HepG2 (cell line): ENCODE results near the gene KLHDC1. TPM values are rescaled to one million over a fixed set of nuclear protein-coding genes. Genes with fewer than 3 reads are reported as not detected.

Source experiments
- ADNP ChIP-seq: sonication (generic); formaldehyde crosslinking; IDR thresholded peaks from 2 replicates; pipeline ENCODE4 v1.4.0; 2020; ENCODE audit warnings: missing genetic modification reagents
- CENPT ChIP-seq: sonication (generic); formaldehyde crosslinking; IDR thresholded peaks from 2 replicates; pipeline ENCODE4 v1.8.0; 2022; ENCODE audit warnings: low read depth, mild to moderate bottlenecking, moderate library complexity, missing genetic modification reagents
- HCFC1 ChIP-seq: fragments of 150-350 bp; IDR thresholded peaks from 2 replicates; pipeline ENCODE4 v1.6.1; 2014; ENCODE audit warnings: low read depth, low read length
- HIC2 ChIP-seq: sonication (generic); formaldehyde crosslinking; IDR thresholded peaks from 2 replicates; pipeline ENCODE4 v1.9.0; 2022; ENCODE audit warnings: low read depth, missing genetic modification reagents
- JARID2 ChIP-seq: sonication (generic); formaldehyde crosslinking; IDR thresholded peaks from 2 replicates; pipeline ENCODE4 v1.8.1; 2023; ENCODE audit warnings: missing genetic modification reagents, inconsistent platforms; ENCODE audit not compliant: insufficient replicate concordance
- JUNB ChIP-seq: sonication (generic); formaldehyde crosslinking; IDR thresholded peaks from 2 replicates; pipeline ENCODE4 v1.8.0; 2022; ENCODE audit warnings: missing genetic modification reagents, mild to moderate bottlenecking, borderline replicate concordance
- MBNL3 ChIP-seq: fragments of 250-450 bp; sonication (Bioruptor Pico); conservative IDR thresholded peaks from 2 replicates; pipeline ENCODE4 v1.8.0; 2022; ENCODE audit warnings: mild to moderate bottlenecking, inconsistent platforms
- PLRG1 ChIP-seq: fragments of 450-650 bp; conservative IDR thresholded peaks from 2 replicates; pipeline ENCODE4 v1.6.1; 2016
- TBX3 ChIP-seq: fragments of 450-650 bp; IDR thresholded peaks from 2 replicates; pipeline ENCODE4 v1.6.1; 2017; ENCODE audit warnings: antibody characterized with exemption, mild to moderate bottlenecking, inconsistent platforms, borderline replicate concordance
- TIGD3 ChIP-seq: sonication (generic); formaldehyde crosslinking; IDR thresholded peaks from 2 replicates; pipeline ENCODE4 v1.5.1; 2020; ENCODE audit warnings: mild to moderate bottlenecking, missing genetic modification reagents, borderline replicate concordance
- ZBTB46 ChIP-seq: sonication (generic); formaldehyde crosslinking; IDR thresholded peaks from 2 replicates; pipeline ENCODE4 v1.4.0; 2020; ENCODE audit warnings: mild to moderate bottlenecking, missing genetic modification reagents, borderline replicate concordance
- ZFY ChIP-seq: sonication (generic); formaldehyde crosslinking; IDR thresholded peaks from 2 replicates; pipeline ENCODE4 v1.4.0; 2020; ENCODE audit warnings: missing genetic modification reagents
- ZNF138 ChIP-seq: sonication (generic); formaldehyde crosslinking; IDR thresholded peaks from 2 replicates; pipeline ENCODE4 v1.5.0; 2020; ENCODE audit warnings: mild to moderate bottlenecking, low read depth, missing genetic modification reagents
- ZNF318 ChIP-seq: sonication (generic); formaldehyde crosslinking; IDR thresholded peaks from 2 replicates; pipeline ENCODE4 v1.4.0; 2020; ENCODE audit warnings: mild to moderate bottlenecking, missing genetic modification reagents
- ZNF567 ChIP-seq: sonication (generic); formaldehyde crosslinking; IDR thresholded peaks from 2 replicates; pipeline ENCODE4 v1.8.1; 2023; ENCODE audit warnings: mild to moderate bottlenecking, missing genetic modification reagents, borderline replicate concordance
- polyA plus RNA-seq, 8 experiments: library from polyadenylated mRNA; depleted of rRNA in 3 of 8; stranded (reverse) in 7 of 8; unstranded in 1 of 8; fragments of >200 nt; fragmentation: Illumina TruSeq in 4 of 8; extraction: Trizol in 4 of 8; gene quantifications; 2 replicates each; pipeline versions ENCODE4 v1.2.1 to v1.2.3, GENCODE V29; 2011 to 2016; ENCODE audit warnings: low read depth in 4 of 8, missing spikeins in 1 of 8, mixed read lengths in 1 of 8; ENCODE audit not compliant: insufficient read depth in 1 of 8
- total RNA-seq, 5 experiments: library from RNA; depleted of rRNA; stranded (reverse); fragments of >200 nt; fragmentation: Illumina TruSeq; extraction: Trizol; gene quantifications; 2 replicates each; pipeline ENCODE4 v1.2.3, GENCODE V29; 2016; ENCODE audit warnings: low read depth in 1 of 5

KLHDC1 gene
- total and polyA plus RNA-seq, 2 of the 13 experiments (the other 11 are each of a cell fraction or from before 2014, with no cell fraction given) = 0.11 TPM; not detected in 1

GRCh38 chr14:49767571-49768300 is 74.8 kb downstream of the KLHDC1 start, which contains the start of gene KLHDC2 (continued):
- no peak for TF ChIP-seq TBX3
- no peak for TF ChIP-seq ZNF138
- no peak for TF ChIP-seq JARID2 (CRISPR knock-in tag)
- TF ChIP-seq HCFC1 = peak; percentile 43; the same call in 1 of the 2 replicates
- TF ChIP-seq ZNF567 (CRISPR knock-in tag) = peak; percentile 29; the same call in 1 of the 2 replicates
- no peak for TF ChIP-seq TIGD3 (CRISPR knock-in tag)
- TF ChIP-seq HIC2 = no peak; the same call in 1 of the 2 replicates
- TF ChIP-seq ZNF318 (CRISPR knock-in tag) = no peak
- TF ChIP-seq ZBTB46 = no peak
- TF ChIP-seq ZFY (CRISPR knock-in tag) = peak; percentile 96
- no peak for TF ChIP-seq ADNP (CRISPR knock-in tag)
- TF ChIP-seq JUNB (CRISPR knock-in tag) = no peak
- 0 out of 2 replicates have a peak, but pooled peaks have one; percentile 31 for TF ChIP-seq CENPT
- TF ChIP-seq MBNL3 (CRISPR knock-in tag) = no peak
- no peak for TF ChIP-seq PLRG1
